Uterine smooth muscle cell (primary cell): ENCODE results near the gene RBM18. TPM values are rescaled to one million over a fixed set of nuclear protein-coding genes. Genes with fewer than 3 reads are reported as not detected.

ENCODE experiments used
- total RNA-seq: library from RNA; depleted of rRNA; stranded (reverse); fragments of >200 nt; gene quantifications from 2 replicates; pipeline ENCODE4 v1.2.3, GENCODE V29; 2014

The RBM18 gene
- total RNA-seq, result 8.2 and 9.1 TPM in 2 replicates

GRCh38 chr9:122264360-122265148 is at the start of gene RBM18, which contains the start of gene MRRF:
RBM18 (minus strand) TSS chr9:122264840; CDS start chr9:122261492, 3,348 bp downstream.
MRRF (plus strand) TSS chr9:122264882; CDS start chr9:122270892, 6,010 bp downstream.

GRCh38 chr9:122228568-122229484 is 35.8 kb downstream of the RBM18 start, which contains the start of gene LHX6:
LHX6 (minus strand) TSS chr9:122228957; CDS start chr9:122228740, 217 bp downstream.

Other genes with a start within 250 kb of the RBM18 start
- gene TTLL11, start 171.5 kb downstream of the RBM18 start, total RNA-seq, result 2.9 and 3.8 TPM in 2 replicates
- gene NDUFA8, start 105.1 kb downstream of the RBM18 start, total RNA-seq, result 41.7 and 44.6 TPM in 2 replicates
- gene MORN5, start 104.9 kb downstream of the RBM18 start, total RNA-seq, result 0.33 TPM in 1 of 2 replicates, not detected in the other
- gene LHX6, start 35.9 kb downstream of the RBM18 start, total RNA-seq, result under 0.01 TPM in 1 of 2 replicates, not detected in the other
- gene MRRF, start within 50 bp of the RBM18 start, total RNA-seq, result 33.0 and 50.4 TPM in 2 replicates
- gene PTGS1, start 106.2 kb upstream of the RBM18 start, total RNA-seq, result 11.4 and 31.2 TPM in 2 replicates
- not detected in 2 replicates for gene OR1J1, start 213.1 kb upstream of the RBM18 start, total RNA-seq
- gene OR1J2, start 246.0 kb upstream of the RBM18 start, total RNA-seq, result not detected in 2 replicates